AG09319 (cell line): ENCODE measurements around the gene CRB1.

Experiments used
- DNase-seq: peaks from one replicate; pipeline ENCODE4 v3.0.0-alpha.2; 2010; ENCODE audit warnings: low read depth; ENCODE audit errors: extremely low read depth
- CTCF ChIP-seq: IDR thresholded peaks from 2 replicates; pipeline ENCODE4 v1.5.1; 2011; ENCODE audit warnings: low read depth, mild to moderate bottlenecking, inconsistent platforms, low read length, moderate library complexity

The CRB1 gene

DNA sequence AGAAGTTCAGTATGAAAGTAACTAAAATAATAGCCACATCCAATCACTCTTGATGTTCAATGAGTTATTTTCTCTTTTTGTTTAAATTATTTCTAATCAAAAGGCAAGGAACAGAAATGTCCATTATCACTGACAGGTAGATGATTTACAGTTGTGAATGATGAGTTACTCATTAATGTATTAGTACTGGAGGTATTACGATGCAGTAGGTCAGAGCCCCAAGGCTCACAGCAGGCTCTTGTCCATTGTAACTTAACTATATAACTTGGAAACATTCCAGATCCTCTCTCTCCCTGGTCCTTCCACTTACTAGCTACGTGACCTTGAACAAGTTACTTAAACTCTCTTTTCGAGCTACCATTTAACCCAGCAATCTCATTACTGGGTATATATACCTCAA is 39.5 kb downstream of the CRB1 start:
- no peak for TF ChIP-seq CTCF
- DNase-seq, result no peak

DNA sequence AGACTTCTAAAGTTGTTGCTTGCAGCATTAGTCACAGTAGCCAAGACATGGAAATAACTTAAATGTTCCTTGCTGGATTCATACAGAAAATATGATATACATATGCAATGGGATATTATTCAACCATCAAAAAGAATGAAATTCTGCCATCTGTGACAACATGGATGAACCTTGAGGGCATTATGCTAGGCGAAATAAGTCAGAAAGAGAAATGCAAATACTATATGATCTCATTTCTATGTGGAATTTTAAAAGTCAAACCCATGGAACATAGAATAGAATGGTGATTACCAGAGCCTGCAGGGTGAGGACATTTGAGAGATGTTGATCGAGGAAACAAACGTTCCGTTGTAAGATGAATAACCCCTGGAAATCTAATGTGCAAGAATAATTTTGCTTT is 43.0 kb downstream of the CRB1 start:
- no peak for TF ChIP-seq CTCF
- no peak for DNase-seq

GRCh38 chr1:197312163-197312562 is 44.1 kb downstream of the CRB1 start:
- DNase-seq, result no peak
- no peak for TF ChIP-seq CTCF

DNA sequence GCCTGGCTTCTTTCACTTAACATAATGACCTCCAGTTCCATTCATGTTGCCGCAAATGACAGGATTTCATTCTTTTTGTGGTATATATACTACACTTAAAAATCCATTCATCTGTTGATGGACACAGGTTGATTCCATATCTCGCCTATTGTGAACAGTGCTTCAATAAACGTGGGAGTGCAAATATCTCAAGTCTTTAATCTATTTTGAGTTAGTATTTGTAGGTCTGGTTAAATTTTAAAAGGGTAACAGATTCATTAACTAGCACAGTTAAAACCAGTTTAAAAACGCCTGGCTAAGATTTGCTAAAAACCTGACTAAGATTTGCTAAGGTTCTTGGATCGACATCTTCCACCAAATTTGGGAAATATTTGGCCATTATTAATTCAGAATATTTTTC is 45.7 kb downstream of the CRB1 start:
- DNase-seq, result no peak
- TF ChIP-seq CTCF, result no peak

GRCh38 chr1:197314682-197315081 is 46.6 kb downstream of the CRB1 start:
- no peak for TF ChIP-seq CTCF
- DNase-seq, result no peak

DNA sequence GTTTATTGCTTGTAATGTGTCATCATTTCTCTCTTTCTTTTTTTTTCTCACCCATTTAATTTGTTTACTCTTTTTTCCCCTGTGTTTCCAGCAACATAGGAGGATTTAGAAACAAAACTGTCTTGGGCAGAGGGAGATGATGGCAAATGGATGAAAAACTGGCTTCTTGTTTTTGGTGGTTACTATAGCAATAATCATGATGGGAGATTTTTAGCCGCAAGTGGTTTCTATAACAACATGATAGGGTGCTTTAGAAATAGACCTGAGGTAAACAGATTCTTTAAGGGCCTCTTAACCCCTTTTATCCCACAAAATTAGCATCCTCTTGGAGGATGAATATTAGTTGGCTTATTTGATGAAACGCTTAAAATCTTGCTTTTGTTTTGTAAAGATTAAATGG is 51.6 kb downstream of the CRB1 start:
- TF ChIP-seq CTCF, result no peak
- no peak for DNase-seq

- TF ChIP-seq CTCF, result no peak
- DNase-seq, result no peak
These were observed 53.0 kb downstream of the CRB1 start for GRCh38 chr1:197320991-197321531.

GRCh38 chr1:197321811-197322210 is 53.8 kb downstream of the CRB1 start:
- no peak for TF ChIP-seq CTCF
- DNase-seq, result no peak
